Measurements from ENCODE around the gene MYBPC2. TPM values are rescaled to one million over a fixed set of nuclear protein-coding genes. Genes with fewer than 3 reads are reported as not detected.
A peak's percentile ranks its signal among the peaks of the same experiment; 100 is the strongest.

MYBPC2 gene
- total RNA-seq, 1 experiment from 2014 or later, result not detected

GRCh38 chr19:50506700-50507099 lies 74.0 kb downstream of the MYBPC2 start:
- Histone ChIP-seq H3K27ac (no peak overlapping the region), H3K4me1 (replicated peaks) (peaks cover 7% of the 10 kb centered on the region), H3K36me3 (0 out of 2 replicates have a peak, but pooled peaks cover 4% of the 10 kb centered on the region), H3K4me3 (no peak overlapping the region), H3K9me3 (replicated peaks) (no peaks in the 10 kb centered on the region), H3K27me3 (replicated peaks) (no peaks in the 10 kb centered on the region)
- no peak for DNase-seq (ENCODE audit: low read depth in 1 of 2, low spot score in 2 of 2)

GRCh38 chr19:50507376-50507775 lies 74.7 kb downstream of the MYBPC2 start:
- H3K36me3 ChIP-seq, result 0 out of 2 replicates have a peak, but pooled peaks cover 4% of the 10 kb centered on the region
- H3K9me3 ChIP-seq (replicated peaks), result no peaks in the 10 kb centered on the region
- peaks cover 7% of the 10 kb centered on the region for H3K4me1 ChIP-seq (replicated peaks)
- H3K27ac ChIP-seq, result no peak overlapping the region
- no peak overlapping the region for H3K4me3 ChIP-seq
- H3K27me3 ChIP-seq (replicated peaks), result no peaks in the 10 kb centered on the region
- no peak for DNase-seq (ENCODE audit: low read depth in 1 of 2, low spot score in 2 of 2)

- H3K4me3 ChIP-seq, result no peak overlapping the region
- no peak for DNase-seq (ENCODE audit: low read depth in 1 of 2, low spot score in 2 of 2)
- no peaks in the 10 kb centered on the region for H3K27me3 ChIP-seq (replicated peaks)
- H3K4me1 ChIP-seq (replicated peaks), result peaks cover 7% of the 10 kb centered on the region
- 0 out of 2 replicates have a peak, but pooled peaks cover 4% of the 10 kb centered on the region for H3K36me3 ChIP-seq
- H3K27ac ChIP-seq, result no peak overlapping the region
- H3K9me3 ChIP-seq (replicated peaks), result no peaks in the 10 kb centered on the region
These were observed 76.1 kb downstream of the MYBPC2 start for GRCh38 chr19:50508843-50509190.

- H3K27me3 ChIP-seq (replicated peaks), result 0 out of 2 replicates have a peak, but pooled peaks cover under 1% of the 10 kb centered on the region
- H3K9me3 ChIP-seq (replicated peaks), result no peaks in the 10 kb centered on the region
- DNase-seq (ENCODE audit: low read depth in 1 of 2, low spot score in 2 of 2), result no peak
- H3K4me1 ChIP-seq (replicated peaks), result peaks cover 7% of the 10 kb centered on the region
- H3K4me3 ChIP-seq, result no peak overlapping the region
- H3K27ac ChIP-seq, result no peak overlapping the region
- H3K36me3 ChIP-seq, result 0 out of 2 replicates have a peak, but pooled peaks cover 4% of the 10 kb centered on the region
These were observed 76.7 kb downstream of the MYBPC2 start for GRCh38 chr19:50509366-50509765.

- peaks cover 7% of the 10 kb centered on the region for H3K4me1 ChIP-seq (replicated peaks)
- H3K9me3 ChIP-seq (replicated peaks), result no peaks in the 10 kb centered on the region
- DNase-seq (ENCODE audit: low read depth in 1 of 2, low spot score in 2 of 2), result no peak
- H3K27ac ChIP-seq, result no peak overlapping the region
- H3K4me3 ChIP-seq, result peak overlapping the region; percentile 57
- H3K36me3 ChIP-seq, result 0 out of 2 replicates have a peak, but pooled peaks cover 4% of the 10 kb centered on the region
- H3K27me3 ChIP-seq (replicated peaks), result 0 out of 2 replicates have a peak, but pooled peaks cover 2% of the 10 kb centered on the region
These were observed 77.5 kb downstream of the MYBPC2 start for GRCh38 chr19:50510121-50510670.

GRCh38 chr19:50510700-50511068 lies 78.0 kb downstream of the MYBPC2 start:
- H3K9me3 ChIP-seq (replicated peaks), result no peaks in the 10 kb centered on the region

GRCh38 chr19:50511069-50511822 lies 78.6 kb downstream of the MYBPC2 start, which contains the start of gene JOSD2:
Gene JOSD2, minus strand, starts transcription at chr19:50511191. Its CDS starts 760 bp downstream, at chr19:50510431.
- H3K27me3 ChIP-seq (replicated peaks), result 0 out of 2 replicates have a peak, but pooled peaks cover 2% of the 10 kb centered on the region
- no peaks in the 10 kb centered on the region for H3K9me3 ChIP-seq (replicated peaks)
- H3K36me3 ChIP-seq, result 0 out of 2 replicates have a peak, but pooled peaks cover 4% of the 10 kb centered on the region
- DNase-seq (ENCODE audit: low read depth in 1 of 2, low spot score in 2 of 2), result peak; percentile 95 to 98
- peak within 1 kb of the TSS; percentile 57 for H3K4me3 ChIP-seq
- peak within 1 kb of the TSS; percentile 36 for H3K27ac ChIP-seq
- H3K4me1 ChIP-seq (replicated peaks), result peaks cover 7% of the 10 kb centered on the region

More at GRCh38 chr19:50510700-50511068, 78.0 kb downstream of the MYBPC2 start:
- H3K27ac ChIP-seq, result peak overlapping the region; percentile 36
- H3K4me3 ChIP-seq, result peak overlapping the region; percentile 57
- DNase-seq (ENCODE audit: low read depth in 1 of 2, low spot score in 2 of 2), result no peak
- peaks cover 7% of the 10 kb centered on the region for H3K4me1 ChIP-seq (replicated peaks)
- H3K36me3 ChIP-seq, result 0 out of 2 replicates have a peak, but pooled peaks cover 4% of the 10 kb centered on the region
- H3K27me3 ChIP-seq (replicated peaks), result 0 out of 2 replicates have a peak, but pooled peaks cover 2% of the 10 kb centered on the region

- no peak overlapping the region for H3K27ac ChIP-seq
- H3K27me3 ChIP-seq (replicated peaks), result 0 out of 2 replicates have a peak, but pooled peaks cover 2% of the 10 kb centered on the region
- no peaks in the 10 kb centered on the region for H3K9me3 ChIP-seq (replicated peaks)
- H3K36me3 ChIP-seq, result 0 out of 2 replicates have a peak, but pooled peaks cover 4% of the 10 kb centered on the region
- no peak overlapping the region for H3K4me3 ChIP-seq
- DNase-seq (ENCODE audit: low read depth in 1 of 2, low spot score in 2 of 2), result no peak
- H3K4me1 ChIP-seq (replicated peaks), result peaks cover 7% of the 10 kb centered on the region
These were observed 79.7 kb downstream of the MYBPC2 start for GRCh38 chr19:50512112-50512998.

- DNase-seq (ENCODE audit: low read depth in 1 of 2, low spot score in 2 of 2), result no peak
- H3K27ac ChIP-seq, result no peak overlapping the region
- 0 out of 2 replicates have a peak, but pooled peaks cover 4% of the 10 kb centered on the region for H3K36me3 ChIP-seq
- no peaks in the 10 kb centered on the region for H3K9me3 ChIP-seq (replicated peaks)
- H3K4me3 ChIP-seq, result no peak overlapping the region
- H3K27me3 ChIP-seq (replicated peaks), result 0 out of 2 replicates have a peak, but pooled peaks cover 2% of the 10 kb centered on the region
- H3K4me1 ChIP-seq (replicated peaks), result peaks cover 7% of the 10 kb centered on the region
These were observed 80.5 kb downstream of the MYBPC2 start for GRCh38 chr19:50512999-50513745.

GRCh38 chr19:50513746-50514345 lies 81.2 kb downstream of the MYBPC2 start, which contains the start of gene ASPDH:
Gene ASPDH, minus strand, starts transcription at chr19:50513913. Its CDS starts 90 bp downstream, at chr19:50513823.
- Histone ChIP-seq H3K27ac (no peak within 1 kb of the TSS), H3K36me3 (0 out of 2 replicates have a peak, but pooled peaks cover 4% of the 10 kb centered on the region), H3K9me3 (replicated peaks) (no peaks in the 10 kb centered on the region; the same call in 1 of the 2 replicates), H3K27me3 (replicated peaks) (0 out of 2 replicates have a peak, but pooled peaks cover 2% of the 10 kb centered on the region), H3K4me1 (replicated peaks) (peaks cover 7% of the 10 kb centered on the region), H3K4me3 (no peak within 1 kb of the TSS)
- no peak for DNase-seq (ENCODE audit: low read depth in 1 of 2, low spot score in 2 of 2)

- H3K36me3 ChIP-seq, result 0 out of 2 replicates have a peak, but pooled peaks cover 4% of the 10 kb centered on the region
- no peak overlapping the region for H3K27ac ChIP-seq
- peaks cover 7% of the 10 kb centered on the region for H3K4me1 ChIP-seq (replicated peaks)
- H3K9me3 ChIP-seq (replicated peaks), result no peaks in the 10 kb centered on the region; the same call in 1 of the 2 replicates
- no peak for DNase-seq (ENCODE audit: low read depth in 1 of 2, low spot score in 2 of 2)
- 0 out of 2 replicates have a peak, but pooled peaks cover 2% of the 10 kb centered on the region for H3K27me3 ChIP-seq (replicated peaks)
- H3K4me3 ChIP-seq, result no peak overlapping the region
These were observed 81.9 kb downstream of the MYBPC2 start for GRCh38 chr19:50514346-50515167.

Data from SJSA1 (cell line).